GM12873 (cell line): ENCODE data around the gene THEM5.

ENCODE experiments used
- TF ChIP-seq, protein P1 (sequence below): IDR thresholded peaks from 2 replicates; pipeline ENCODE4 v1.5.1; 2012; ENCODE audit warnings: low read depth, mild to moderate bottlenecking, moderate library complexity, low read length, control low read depth; ENCODE audit not compliant: insufficient read depth; ENCODE audit errors: missing control alignments

Gene THEM5

DNA sequence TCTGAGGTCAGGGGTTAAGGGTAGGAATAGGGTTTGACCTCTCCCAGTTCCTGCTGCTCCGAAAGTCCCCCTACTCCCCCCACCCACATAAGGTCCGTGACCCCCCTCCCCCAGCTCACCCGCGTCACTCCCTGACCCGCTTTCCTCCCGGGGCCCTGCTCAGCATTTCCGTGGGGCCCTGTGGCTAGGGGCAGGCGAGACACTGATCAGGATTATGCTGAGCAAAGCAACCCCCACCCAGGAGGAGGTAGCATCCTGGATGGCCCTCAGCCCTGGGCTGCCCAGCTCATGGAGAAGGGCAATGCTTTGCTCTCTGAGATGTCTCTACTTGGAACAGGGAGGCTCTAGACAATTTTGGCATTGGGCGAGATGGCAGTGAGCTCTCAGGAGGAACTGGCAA lies 25.7 kb downstream of the THEM5 start:
- TF ChIP-seq, protein P1, sequence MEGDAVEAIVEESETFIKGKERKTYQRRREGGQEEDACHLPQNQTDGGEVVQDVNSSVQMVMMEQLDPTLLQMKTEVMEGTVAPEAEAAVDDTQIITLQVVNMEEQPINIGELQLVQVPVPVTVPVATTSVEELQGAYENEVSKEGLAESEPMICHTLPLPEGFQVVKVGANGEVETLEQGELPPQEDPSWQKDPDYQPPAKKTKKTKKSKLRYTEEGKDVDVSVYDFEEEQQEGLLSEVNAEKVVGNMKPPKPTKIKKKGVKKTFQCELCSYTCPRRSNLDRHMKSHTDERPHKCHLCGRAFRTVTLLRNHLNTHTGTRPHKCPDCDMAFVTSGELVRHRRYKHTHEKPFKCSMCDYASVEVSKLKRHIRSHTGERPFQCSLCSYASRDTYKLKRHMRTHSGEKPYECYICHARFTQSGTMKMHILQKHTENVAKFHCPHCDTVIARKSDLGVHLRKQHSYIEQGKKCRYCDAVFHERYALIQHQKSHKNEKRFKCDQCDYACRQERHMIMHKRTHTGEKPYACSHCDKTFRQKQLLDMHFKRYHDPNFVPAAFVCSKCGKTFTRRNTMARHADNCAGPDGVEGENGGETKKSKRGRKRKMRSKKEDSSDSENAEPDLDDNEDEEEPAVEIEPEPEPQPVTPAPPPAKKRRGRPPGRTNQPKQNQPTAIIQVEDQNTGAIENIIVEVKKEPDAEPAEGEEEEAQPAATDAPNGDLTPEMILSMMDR = no peak

- TF ChIP-seq, protein P1 = no peak
These were observed 27.5 kb downstream of the THEM5 start for GRCh38 chr1:151825751-151826660.

DNA sequence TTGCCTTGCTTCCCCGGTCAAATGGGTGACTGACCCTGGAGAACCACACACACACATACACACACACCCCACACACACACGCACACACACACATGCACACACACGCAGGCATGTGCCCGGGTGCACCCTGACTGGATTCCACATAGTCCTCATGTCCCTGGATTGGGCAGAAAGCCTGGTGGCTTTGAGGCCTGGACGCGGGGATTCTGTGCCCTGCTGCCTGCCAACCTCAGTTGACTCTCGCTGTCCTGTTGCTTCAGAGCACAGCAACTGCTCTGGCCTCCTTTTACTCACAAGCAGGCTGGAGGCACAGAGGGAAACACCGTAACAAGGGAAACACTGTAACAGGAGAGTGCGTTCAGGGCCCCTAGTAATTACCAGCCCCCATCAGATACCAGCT lies 28.3 kb downstream of the THEM5 start:
- TF ChIP-seq, protein P1 = no peak

- TF ChIP-seq, protein P1 = no peak
These were observed 30.3 kb downstream of the THEM5 start for GRCh38 chr1:151823175-151823574.

GRCh38 chr1:151822404-151822803 lies 31.1 kb downstream of the THEM5 start:
- TF ChIP-seq, protein P1 = no peak

DNA sequence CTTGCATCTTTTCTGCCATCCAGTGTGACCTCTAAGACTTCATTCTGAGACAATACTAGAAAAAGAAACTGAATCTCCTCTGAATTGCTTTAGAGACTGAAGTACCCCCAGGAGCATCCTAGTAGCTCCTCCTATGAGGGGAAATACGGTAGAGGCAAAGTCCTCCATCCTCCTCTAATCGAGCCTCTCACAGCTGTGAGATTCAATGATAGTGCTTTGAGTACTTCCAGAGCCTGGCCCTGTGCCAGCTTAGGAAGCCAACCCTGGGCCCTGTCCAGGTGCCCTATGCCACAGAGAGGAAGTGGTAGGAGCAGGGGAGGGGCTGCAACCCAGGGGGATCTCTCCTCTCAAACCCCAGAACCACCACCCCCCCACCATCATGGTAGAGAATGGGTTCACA lies 32.6 kb downstream of the THEM5 start:
- TF ChIP-seq, protein P1 = no peak

GRCh38 chr1:151819976-151820623 lies 33.4 kb downstream of the THEM5 start:
- TF ChIP-seq, protein P1 = no peak
